Fibroblast of lung (primary cell): ENCODE measurements around the gene ZNF408.

Experiments
- CTCF ChIP-seq, 2 donors: IDR thresholded peaks in 1 of 2; conservative IDR thresholded peaks in 1 of 2; 1 replicate in 1 of 2; 2 replicates in 1 of 2; pipeline ENCODE4 v1.5.1; 2011 to 2012; ENCODE audit warnings: low read length in 2 of 2, control low read depth in 1 of 2, inconsistent platforms in 1 of 2, low read depth in 1 of 2, mild to moderate bottlenecking in 1 of 2
- EZH2 ChIP-seq: IDR thresholded peaks from 2 replicates; pipeline ENCODE4 v1.5.1; 2012; ENCODE audit warnings: low read length, control low read depth, mild to moderate bottlenecking; ENCODE audit errors: missing control alignments

- TF ChIP-seq EZH2, result no peak
- peak in 1 of 2 donors; percentile 26 for TF ChIP-seq CTCF (conservative IDR thresholded peaks at IDR 0.05 in 1 of 2, IDR thresholded peaks at IDR 0.05 in 1 of 2; ENCODE audit: low read depth in 1 of 2, low read length in 2 of 2)
Observed at GRCh38 chr11:46669711-46670139, 31.1 kb upstream of the ZNF408 start.
